HepG2 (cell line): Measurements from ENCODE around the gene PHF3. TPM values are rescaled to one million over a fixed set of nuclear protein-coding genes. Genes with fewer than 3 reads are reported as not detected.

ENCODE experiments used
- ARNT2 ChIP-seq: sonication (generic); formaldehyde crosslinking; IDR thresholded peaks from 2 replicates; pipeline ENCODE4 v1.8.0; 2022; ENCODE audit warnings: mild to moderate bottlenecking, low read depth, missing genetic modification reagents, moderate library complexity
- DPF2 ChIP-seq: sonication (generic); formaldehyde crosslinking; IDR thresholded peaks from 2 replicates; pipeline ENCODE4 v1.4.0; 2020; ENCODE audit warnings: mild to moderate bottlenecking, low read depth, missing genetic modification reagents, borderline replicate concordance
- ELF3 ChIP-seq: IDR thresholded peaks from 2 replicates; pipeline ENCODE4 v1.6.1; 2016; ENCODE audit warnings: missing genetic modification reagents, missing compliant biosample characterization
- IKZF4 ChIP-seq: sonication (generic); formaldehyde crosslinking; IDR thresholded peaks from 2 replicates; pipeline ENCODE4 v1.5.1; 2020; ENCODE audit warnings: borderline replicate concordance, mild to moderate bottlenecking, low read depth, missing genetic modification reagents; ENCODE audit errors: not compliant biosample characterization
- NFE2L2 ChIP-seq: fragments of 150-350 bp; IDR thresholded peaks from 2 replicates; pipeline ENCODE4 v1.6.1; 2014; ENCODE audit warnings: low read length
- RXRA ChIP-seq: sonication (generic); formaldehyde crosslinking; IDR thresholded peaks from 2 replicates; pipeline ENCODE4 v1.5.1; 2020; ENCODE audit warnings: missing genetic modification reagents
- ZNF264 ChIP-seq: sonication (generic); formaldehyde crosslinking; IDR thresholded peaks from 2 replicates; pipeline ENCODE4 v1.4.0; 2020; ENCODE audit warnings: missing genetic modification reagents
- ZNF430 ChIP-seq: sonication (generic); formaldehyde crosslinking; IDR thresholded peaks from 2 replicates; pipeline ENCODE4 v1.9.0; 2021; ENCODE audit warnings: mild to moderate bottlenecking, missing genetic modification reagents
- ZNF446 ChIP-seq: sonication (generic); formaldehyde crosslinking; IDR thresholded peaks from 2 replicates; pipeline ENCODE4 v1.5.0; 2020; ENCODE audit warnings: mild to moderate bottlenecking, missing genetic modification reagents
- ZNF879 ChIP-seq: sonication (generic); formaldehyde crosslinking; IDR thresholded peaks from 2 replicates; pipeline ENCODE4 v1.8.1; 2023; ENCODE audit warnings: missing genetic modification reagents
- ZSCAN12 ChIP-seq: sonication (generic); formaldehyde crosslinking; IDR thresholded peaks from 2 replicates; pipeline ENCODE4 v1.9.0; 2021; ENCODE audit warnings: mild to moderate bottlenecking, missing genetic modification reagents
- polyA plus RNA-seq, 8 experiments: library from polyadenylated mRNA; depleted of rRNA in 3 of 8; stranded (reverse) in 7 of 8; unstranded in 1 of 8; fragments of >200 nt; fragmentation: Illumina TruSeq in 4 of 8; extraction: Trizol in 4 of 8; gene quantifications; 2 replicates each; pipeline versions ENCODE4 v1.2.1 to v1.2.3, GENCODE V29; 2011 to 2016; ENCODE audit warnings: low read depth in 4 of 8, missing spikeins in 1 of 8, mixed read lengths in 1 of 8; ENCODE audit not compliant: insufficient read depth in 1 of 8
- total RNA-seq, 5 experiments: library from RNA; depleted of rRNA; stranded (reverse); fragments of >200 nt; fragmentation: Illumina TruSeq; extraction: Trizol; gene quantifications; 2 replicates each; pipeline ENCODE4 v1.2.3, GENCODE V29; 2016; ENCODE audit warnings: low read depth in 1 of 5
- TF ChIP-seq, protein P1 (sequence below): IDR thresholded peaks from 2 replicates; pipeline ENCODE4 v1.6.1; 2016; ENCODE audit warnings: low read depth
- TF ChIP-seq, protein P2 (sequence below): sonication (generic); formaldehyde crosslinking; IDR thresholded peaks from 2 replicates; pipeline ENCODE4 v1.8.1; 2023; ENCODE audit warnings: mild to moderate bottlenecking, missing genetic modification reagents, borderline replicate concordance
- TF ChIP-seq, protein P3 (sequence below): IDR thresholded peaks from 2 replicates; pipeline ENCODE4 v1.6.1; 2018; ENCODE audit warnings: missing genetic modification reagents, mild to moderate bottlenecking, missing compliant biosample characterization
- TF ChIP-seq, protein P4 (sequence below): fragments of 450-650 bp; IDR thresholded peaks from 2 replicates; pipeline ENCODE4 v1.6.1; 2017; ENCODE audit warnings: mild to moderate bottlenecking
- TF ChIP-seq, protein P5 (sequence below): sonication (generic); formaldehyde crosslinking; IDR thresholded peaks from 2 replicates; pipeline ENCODE4 v1.4.0; 2020; ENCODE audit warnings: mild to moderate bottlenecking, missing genetic modification reagents
- TF ChIP-seq, protein P6 (sequence below): sonication (generic); formaldehyde crosslinking; IDR thresholded peaks from 2 replicates; pipeline ENCODE4 v1.4.0; 2020; ENCODE audit warnings: missing genetic modification reagents

Gene PHF3
- total and polyA plus RNA-seq, 2 of the 13 experiments (the other 11 are each of a cell fraction or from before 2014, with no cell fraction given) = 19.8 to 70.4 TPM

DNA sequence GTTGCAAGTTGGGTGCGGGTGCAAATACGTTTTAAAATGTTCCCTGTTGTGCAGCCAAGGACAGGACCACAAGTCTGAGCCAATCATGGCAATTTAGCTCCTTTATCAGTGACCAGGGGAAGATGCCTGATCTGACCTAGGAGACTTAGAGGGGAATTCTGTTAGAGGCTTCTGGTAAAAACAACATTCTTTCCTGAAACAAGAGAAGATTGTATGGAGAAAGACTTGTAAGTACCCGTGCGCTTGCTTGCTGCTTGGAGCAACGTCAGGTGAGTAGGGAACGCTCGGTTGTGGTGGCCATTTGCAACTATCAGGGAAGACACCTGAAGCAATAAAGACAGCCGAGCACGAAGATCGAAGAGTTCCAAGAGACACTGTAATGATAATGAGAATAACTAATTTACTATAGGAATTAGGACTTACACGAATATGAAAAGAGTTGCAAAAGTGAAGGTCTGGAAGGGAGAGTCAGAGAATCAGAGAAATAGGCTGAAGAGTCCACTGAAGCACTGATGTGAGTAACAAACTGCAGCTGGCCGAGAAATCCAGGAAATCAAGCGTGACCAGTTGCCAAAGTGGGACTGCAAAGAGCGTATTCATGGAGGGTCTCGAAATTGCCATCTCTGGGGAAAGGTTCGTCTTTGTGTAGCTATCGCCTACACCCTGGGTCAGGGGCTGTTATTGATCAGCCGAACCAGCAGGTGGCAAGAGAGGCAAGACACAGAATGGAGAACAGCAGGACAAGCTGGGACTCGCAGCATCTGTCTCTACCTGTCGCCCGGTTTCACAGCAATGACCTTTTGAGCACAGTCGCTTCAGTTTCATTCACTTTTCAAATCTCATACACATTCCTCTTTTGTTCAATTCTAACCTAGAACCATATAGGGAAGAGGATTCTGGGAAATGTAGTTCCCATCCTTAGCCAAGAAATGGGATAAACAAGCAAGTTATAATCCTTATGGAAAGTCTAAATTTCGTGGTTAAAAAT is 37.3 kb upstream of the PHF3 start (continued):
- TF ChIP-seq NFE2L2 (no peak), ARNT2 (no peak), DPF2 (CRISPR knock-in tag) (no peak), ZNF879 (CRISPR knock-in tag) (no peak), IKZF4 (CRISPR knock-in tag) (peak; percentile 81), ELF3 (CRISPR knock-in tag) (peak; percentile 77), ZNF264 (CRISPR knock-in tag) (peak; percentile 59; the same call in 1 of the 2 replicates), ZSCAN12 (CRISPR knock-in tag) (no peak), RXRA (CRISPR knock-in tag) (0 out of 2 replicates have a peak, but pooled peaks have one; percentile 29), ZNF430 (no peak), ZNF446 (CRISPR knock-in tag) (no peak)
- TF ChIP-seq, protein P1, sequence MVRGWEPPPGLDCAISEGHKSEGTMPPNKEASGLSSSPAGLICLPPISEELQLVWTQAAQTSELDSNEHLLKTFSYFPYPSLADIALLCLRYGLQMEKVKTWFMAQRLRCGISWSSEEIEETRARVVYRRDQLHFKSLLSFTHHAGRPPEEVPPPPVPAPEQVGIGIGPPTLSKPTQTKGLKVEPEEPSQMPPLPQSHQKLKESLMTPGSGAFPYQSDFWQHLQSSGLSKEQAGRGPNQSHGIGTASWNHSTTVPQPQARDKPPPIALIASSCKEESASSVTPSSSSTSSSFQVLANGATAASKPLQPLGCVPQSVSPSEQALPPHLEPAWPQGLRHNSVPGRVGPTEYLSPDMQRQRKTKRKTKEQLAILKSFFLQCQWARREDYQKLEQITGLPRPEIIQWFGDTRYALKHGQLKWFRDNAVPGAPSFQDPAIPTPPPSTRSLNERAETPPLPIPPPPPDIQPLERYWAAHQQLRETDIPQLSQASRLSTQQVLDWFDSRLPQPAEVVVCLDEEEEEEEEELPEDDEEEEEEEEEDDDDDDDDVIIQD = peak; percentile 95
- TF ChIP-seq, protein P2, sequence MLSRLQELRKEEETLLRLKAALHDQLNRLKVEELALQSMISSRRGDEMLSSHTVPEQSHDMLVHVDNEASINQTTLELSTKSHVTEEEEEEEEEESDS (CRISPR knock-in tag) = no peak
- TF ChIP-seq, protein P3, sequence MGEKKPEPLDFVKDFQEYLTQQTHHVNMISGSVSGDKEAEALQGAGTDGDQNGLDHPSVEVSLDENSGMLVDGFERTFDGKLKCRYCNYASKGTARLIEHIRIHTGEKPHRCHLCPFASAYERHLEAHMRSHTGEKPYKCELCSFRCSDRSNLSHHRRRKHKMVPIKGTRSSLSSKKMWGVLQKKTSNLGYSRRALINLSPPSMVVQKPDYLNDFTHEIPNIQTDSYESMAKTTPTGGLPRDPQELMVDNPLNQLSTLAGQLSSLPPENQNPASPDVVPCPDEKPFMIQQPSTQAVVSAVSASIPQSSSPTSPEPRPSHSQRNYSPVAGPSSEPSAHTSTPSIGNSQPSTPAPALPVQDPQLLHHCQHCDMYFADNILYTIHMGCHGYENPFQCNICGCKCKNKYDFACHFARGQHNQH (CRISPR knock-in tag) = peak; percentile 70; the same call in 1 of the 2 replicates
- TF ChIP-seq, protein P4, sequence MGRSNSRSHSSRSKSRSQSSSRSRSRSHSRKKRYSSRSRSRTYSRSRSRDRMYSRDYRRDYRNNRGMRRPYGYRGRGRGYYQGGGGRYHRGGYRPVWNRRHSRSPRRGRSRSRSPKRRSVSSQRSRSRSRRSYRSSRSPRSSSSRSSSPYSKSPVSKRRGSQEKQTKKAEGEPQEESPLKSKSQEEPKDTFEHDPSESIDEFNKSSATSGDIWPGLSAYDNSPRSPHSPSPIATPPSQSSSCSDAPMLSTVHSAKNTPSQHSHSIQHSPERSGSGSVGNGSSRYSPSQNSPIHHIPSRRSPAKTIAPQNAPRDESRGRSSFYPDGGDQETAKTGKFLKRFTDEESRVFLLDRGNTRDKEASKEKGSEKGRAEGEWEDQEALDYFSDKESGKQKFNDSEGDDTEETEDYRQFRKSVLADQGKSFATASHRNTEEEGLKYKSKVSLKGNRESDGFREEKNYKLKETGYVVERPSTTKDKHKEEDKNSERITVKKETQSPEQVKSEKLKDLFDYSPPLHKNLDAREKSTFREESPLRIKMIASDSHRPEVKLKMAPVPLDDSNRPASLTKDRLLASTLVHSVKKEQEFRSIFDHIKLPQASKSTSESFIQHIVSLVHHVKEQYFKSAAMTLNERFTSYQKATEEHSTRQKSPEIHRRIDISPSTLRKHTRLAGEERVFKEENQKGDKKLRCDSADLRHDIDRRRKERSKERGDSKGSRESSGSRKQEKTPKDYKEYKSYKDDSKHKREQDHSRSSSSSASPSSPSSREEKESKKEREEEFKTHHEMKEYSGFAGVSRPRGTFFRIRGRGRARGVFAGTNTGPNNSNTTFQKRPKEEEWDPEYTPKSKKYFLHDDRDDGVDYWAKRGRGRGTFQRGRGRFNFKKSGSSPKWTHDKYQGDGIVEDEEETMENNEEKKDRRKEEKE = no peak
- TF ChIP-seq, protein P5, sequence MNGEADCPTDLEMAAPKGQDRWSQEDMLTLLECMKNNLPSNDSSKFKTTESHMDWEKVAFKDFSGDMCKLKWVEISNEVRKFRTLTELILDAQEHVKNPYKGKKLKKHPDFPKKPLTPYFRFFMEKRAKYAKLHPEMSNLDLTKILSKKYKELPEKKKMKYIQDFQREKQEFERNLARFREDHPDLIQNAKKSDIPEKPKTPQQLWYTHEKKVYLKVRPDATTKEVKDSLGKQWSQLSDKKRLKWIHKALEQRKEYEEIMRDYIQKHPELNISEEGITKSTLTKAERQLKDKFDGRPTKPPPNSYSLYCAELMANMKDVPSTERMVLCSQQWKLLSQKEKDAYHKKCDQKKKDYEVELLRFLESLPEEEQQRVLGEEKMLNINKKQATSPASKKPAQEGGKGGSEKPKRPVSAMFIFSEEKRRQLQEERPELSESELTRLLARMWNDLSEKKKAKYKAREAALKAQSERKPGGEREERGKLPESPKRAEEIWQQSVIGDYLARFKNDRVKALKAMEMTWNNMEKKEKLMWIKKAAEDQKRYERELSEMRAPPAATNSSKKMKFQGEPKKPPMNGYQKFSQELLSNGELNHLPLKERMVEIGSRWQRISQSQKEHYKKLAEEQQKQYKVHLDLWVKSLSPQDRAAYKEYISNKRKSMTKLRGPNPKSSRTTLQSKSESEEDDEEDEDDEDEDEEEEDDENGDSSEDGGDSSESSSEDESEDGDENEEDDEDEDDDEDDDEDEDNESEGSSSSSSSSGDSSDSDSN = peak; percentile 40; the same call in 1 of the 2 replicates
- TF ChIP-seq, protein P6, sequence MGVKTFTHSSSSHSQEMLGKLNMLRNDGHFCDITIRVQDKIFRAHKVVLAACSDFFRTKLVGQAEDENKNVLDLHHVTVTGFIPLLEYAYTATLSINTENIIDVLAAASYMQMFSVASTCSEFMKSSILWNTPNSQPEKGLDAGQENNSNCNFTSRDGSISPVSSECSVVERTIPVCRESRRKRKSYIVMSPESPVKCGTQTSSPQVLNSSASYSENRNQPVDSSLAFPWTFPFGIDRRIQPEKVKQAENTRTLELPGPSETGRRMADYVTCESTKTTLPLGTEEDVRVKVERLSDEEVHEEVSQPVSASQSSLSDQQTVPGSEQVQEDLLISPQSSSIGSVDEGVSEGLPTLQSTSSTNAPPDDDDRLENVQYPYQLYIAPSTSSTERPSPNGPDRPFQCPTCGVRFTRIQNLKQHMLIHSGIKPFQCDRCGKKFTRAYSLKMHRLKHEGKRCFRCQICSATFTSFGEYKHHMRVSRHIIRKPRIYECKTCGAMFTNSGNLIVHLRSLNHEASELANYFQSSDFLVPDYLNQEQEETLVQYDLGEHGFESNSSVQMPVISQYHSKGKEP (CRISPR knock-in tag) = no peak
